A673 (cell line): ENCODE measurements around the gene SULT2A1.

Experiments used
- CTCF ChIP-seq: fragments of 300-800, 200-600 bp; sonication (generic); conservative IDR thresholded peaks from 2 replicates; pipeline ENCODE4 v1.5.1; 2017; ENCODE audit warnings: low read depth, mild to moderate bottlenecking, antibody characterized with exemption, low read length, moderate library complexity, mixed read lengths
- EZH2 ChIP-seq: fragments of 200-600 bp; sonication (generic); IDR thresholded peaks from 2 replicates; pipeline ENCODE4 v1.6.1; 2017; ENCODE audit warnings: borderline replicate concordance, low read depth, mild to moderate bottlenecking, mixed read lengths, antibody characterized with exemption, low read length; ENCODE audit not compliant: poor library complexity, severe bottlenecking

DNA sequence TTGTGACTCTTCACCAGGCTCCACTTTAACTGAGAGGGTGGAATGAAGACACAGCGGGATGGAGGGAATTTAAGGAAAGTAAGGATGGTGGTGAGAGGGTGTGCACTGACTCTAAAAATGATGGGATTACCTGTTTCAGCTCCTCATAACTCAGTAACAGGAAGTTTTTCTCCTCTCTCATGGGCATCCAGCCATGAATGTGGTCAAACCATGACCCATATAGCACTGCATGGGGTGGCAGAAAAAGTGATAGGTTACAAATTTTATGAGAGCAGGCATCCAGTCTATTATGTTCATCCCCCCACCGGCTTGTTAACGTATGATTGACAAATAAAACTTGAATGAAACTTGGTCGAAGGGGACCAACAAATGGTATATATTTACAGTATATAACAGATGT, 7.2 kb downstream of the SULT2A1 start:
- TF ChIP-seq EZH2 (no peak), CTCF (no peak)
